ES-I3 (cell line): ENCODE measurements around the gene TOR2A.

ENCODE experiments used
- H3K36me3 ChIP-seq: 2 replicates; pipeline ENCODE4 v1.6.1; 2013; ENCODE audit warnings: mild to moderate bottlenecking, low read length, control low read depth, moderate library complexity; ENCODE audit not compliant: insufficient read depth
- H3K4me1 ChIP-seq: 2 replicates; pipeline ENCODE4 v1.6.1; 2013; ENCODE audit warnings: mild to moderate bottlenecking, control low read depth, low read length; ENCODE audit not compliant: insufficient read depth
- H3K9ac ChIP-seq: 2 replicates; pipeline ENCODE4 v1.6.1; 2013; ENCODE audit warnings: low read depth, mild to moderate bottlenecking, low read length, moderate library complexity
- H3K9me3 ChIP-seq: 2 replicates; pipeline ENCODE4 v1.6.1; 2013; ENCODE audit warnings: mild to moderate bottlenecking, low read length, moderate library complexity; ENCODE audit not compliant: control insufficient read depth, insufficient read depth

The TOR2A gene

DNA sequence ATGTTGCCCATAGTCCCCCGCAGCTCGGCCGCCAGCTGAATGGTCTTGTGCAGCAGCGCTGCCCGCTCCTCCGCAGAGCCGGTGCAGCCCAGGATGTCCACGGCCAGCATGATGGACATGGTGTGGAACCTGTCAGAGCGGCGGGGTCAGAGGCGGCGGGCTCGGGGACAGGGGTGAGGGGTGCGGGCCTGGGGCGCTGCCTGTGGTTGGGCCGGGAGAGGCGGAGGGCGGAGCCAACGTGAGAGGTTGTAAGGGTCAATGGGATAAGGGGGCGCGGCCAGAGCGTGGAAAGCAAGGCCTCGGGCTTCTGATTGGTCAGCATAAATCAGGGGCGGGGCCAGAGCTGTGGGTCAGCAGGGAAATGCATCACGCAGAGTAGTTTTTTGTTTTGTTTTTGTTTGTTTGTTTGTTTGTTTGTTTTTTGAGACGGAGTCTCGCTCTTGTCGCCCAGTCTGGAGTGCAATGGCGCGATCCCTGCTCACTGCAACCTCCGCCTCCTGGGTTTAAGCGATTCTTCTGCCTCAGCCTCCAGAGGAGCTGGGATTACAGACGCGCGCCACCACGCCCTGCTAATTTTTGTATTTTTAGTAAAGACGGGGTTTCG is 6.8 kb upstream of the TOR2A start:
- H3K36me3 ChIP-seq, result no peaks in the 10 kb centered on the region; the same call in 1 of the 2 replicates
- H3K9me3 ChIP-seq, result no peaks in the 10 kb centered on the region
- H3K4me1 ChIP-seq, result no peaks in the 10 kb centered on the region
- peak overlapping the region; percentile 43; the same call in 1 of the 2 replicates for H3K9ac ChIP-seq

GRCh38 chr9:127739614-127740330 is 4.7 kb upstream of the TOR2A start:
- H3K36me3 ChIP-seq, result no peaks in the 10 kb centered on the region; the same call in 1 of the 2 replicates
- H3K9me3 ChIP-seq, result no peaks in the 10 kb centered on the region
- H3K9ac ChIP-seq, result no peak overlapping the region
- H3K4me1 ChIP-seq, result no peaks in the 10 kb centered on the region

- H3K9me3 ChIP-seq, result no peaks in the 10 kb centered on the region
- H3K9ac ChIP-seq, result no peak overlapping the region
- no peaks in the 10 kb centered on the region; the same call in 1 of the 2 replicates for H3K36me3 ChIP-seq
- H3K4me1 ChIP-seq, result no peaks in the 10 kb centered on the region
Measured at GRCh38 chr9:127738666-127739065, 3.6 kb upstream of the TOR2A start.

GRCh38 chr9:127735530-127736185 is 564 bp upstream of the TOR2A start:
- Histone ChIP-seq H3K4me1 (no peaks in the 10 kb centered on the region), H3K36me3 (no peaks in the 10 kb centered on the region; the same call in 1 of the 2 replicates), H3K9ac (no peak overlapping the region), H3K9me3 (no peaks in the 10 kb centered on the region)

DNA sequence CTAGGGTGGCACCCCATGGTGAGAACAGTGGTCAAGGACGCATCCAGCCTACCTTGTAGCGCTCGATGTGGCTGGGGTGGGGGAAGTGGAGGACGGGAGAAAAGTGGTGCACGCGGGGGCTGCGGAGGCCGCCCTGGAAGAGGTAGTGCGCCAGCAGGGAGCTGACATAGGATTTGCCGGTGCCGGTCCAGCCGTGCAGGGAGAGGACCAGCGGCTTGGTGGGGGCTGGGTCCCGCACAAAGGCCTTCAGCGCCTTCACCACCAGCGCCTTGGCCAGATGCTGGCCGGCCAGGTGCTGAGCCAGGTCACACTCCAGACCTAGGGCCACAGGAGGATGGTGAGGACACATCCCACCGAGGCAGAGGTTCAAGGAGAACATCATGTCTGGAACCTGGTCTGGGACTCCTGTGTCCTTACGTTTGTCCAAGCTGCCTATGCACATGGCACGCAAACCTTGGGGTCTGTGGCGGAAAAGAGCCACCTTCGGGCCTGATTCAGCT is 797 bp downstream of the TOR2A start:
- H3K9me3 ChIP-seq, result no peaks in the 10 kb centered on the region
- no peaks in the 10 kb centered on the region for H3K36me3 ChIP-seq
- H3K4me1 ChIP-seq, result no peaks in the 10 kb centered on the region
- peak overlapping the region; percentile 59; the same call in 1 of the 2 replicates for H3K9ac ChIP-seq

DNA sequence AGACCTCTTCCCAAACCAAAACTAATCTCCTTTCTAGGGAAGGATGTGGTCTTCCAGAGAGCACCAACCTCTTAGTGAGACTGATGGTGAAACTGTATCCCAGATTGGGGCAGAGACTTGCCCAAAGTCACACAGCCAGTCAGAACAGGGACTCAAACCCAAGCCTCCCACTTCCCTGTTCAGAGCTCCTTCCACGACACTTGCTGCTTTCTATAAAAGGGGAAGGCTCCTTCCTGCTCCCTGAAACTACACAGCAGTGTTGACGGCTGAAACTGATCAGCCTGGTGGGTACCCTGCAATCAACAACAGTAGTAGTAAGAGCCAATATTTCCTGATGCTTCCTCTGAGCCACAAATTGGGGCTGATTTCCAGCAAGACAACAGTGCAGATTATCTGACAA is 1.5 kb downstream of the TOR2A start:
- Histone ChIP-seq H3K9me3 (no peaks in the 10 kb centered on the region), H3K9ac (no peak overlapping the region), H3K36me3 (no peaks in the 10 kb centered on the region), H3K4me1 (no peaks in the 10 kb centered on the region)

GRCh38 chr9:127732444-127732843 is 2.6 kb downstream of the TOR2A start:
- no peak overlapping the region for H3K9ac ChIP-seq
- H3K4me1 ChIP-seq, result no peaks in the 10 kb centered on the region
- no peaks in the 10 kb centered on the region for H3K36me3 ChIP-seq
- no peaks in the 10 kb centered on the region for H3K9me3 ChIP-seq

- H3K9ac ChIP-seq, result no peak overlapping the region
- H3K9me3 ChIP-seq, result no peaks in the 10 kb centered on the region
- H3K4me1 ChIP-seq, result no peaks in the 10 kb centered on the region
- no peaks in the 10 kb centered on the region for H3K36me3 ChIP-seq
Measured at GRCh38 chr9:127731938-127732337, 3.2 kb downstream of the TOR2A start.

DNA sequence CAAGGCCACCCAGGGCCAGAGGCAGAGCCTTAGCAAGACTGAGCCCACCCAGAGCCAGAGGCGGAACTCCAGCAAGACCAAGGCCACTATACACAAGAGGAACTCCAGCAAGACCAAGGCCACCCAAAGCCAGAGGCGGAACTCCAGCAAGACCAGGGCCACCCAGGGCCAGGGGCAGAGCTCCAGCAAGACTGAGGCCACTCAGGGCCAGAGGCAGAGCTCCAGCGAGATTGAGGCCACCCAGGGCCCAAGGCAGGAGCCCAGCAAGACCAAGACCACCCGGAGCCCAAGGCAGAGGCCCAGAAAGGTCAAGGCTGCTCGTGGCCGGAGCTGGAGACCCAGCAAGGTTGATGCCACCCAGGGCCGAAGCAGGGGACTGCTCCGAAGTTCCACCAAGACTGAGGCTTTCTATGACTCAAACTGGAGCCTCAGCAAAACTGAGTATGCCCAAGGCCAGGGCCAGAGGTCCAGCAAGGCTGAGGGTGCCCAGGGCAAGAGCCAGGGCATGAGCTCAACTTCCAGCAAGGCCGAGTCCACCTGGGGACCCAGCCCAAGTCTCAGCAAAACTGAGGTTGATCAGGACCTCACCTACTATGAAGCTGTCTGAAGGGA is 4.2 kb downstream of the TOR2A start:
- Histone ChIP-seq H3K36me3 (no peaks in the 10 kb centered on the region), H3K4me1 (no peaks in the 10 kb centered on the region), H3K9ac (no peak overlapping the region), H3K9me3 (no peaks in the 10 kb centered on the region)

GRCh38 chr9:127730262-127730661 is 4.8 kb downstream of the TOR2A start:
- Histone ChIP-seq H3K36me3 (no peaks in the 10 kb centered on the region), H3K9me3 (no peaks in the 10 kb centered on the region), H3K4me1 (no peaks in the 10 kb centered on the region), H3K9ac (no peak overlapping the region)

DNA sequence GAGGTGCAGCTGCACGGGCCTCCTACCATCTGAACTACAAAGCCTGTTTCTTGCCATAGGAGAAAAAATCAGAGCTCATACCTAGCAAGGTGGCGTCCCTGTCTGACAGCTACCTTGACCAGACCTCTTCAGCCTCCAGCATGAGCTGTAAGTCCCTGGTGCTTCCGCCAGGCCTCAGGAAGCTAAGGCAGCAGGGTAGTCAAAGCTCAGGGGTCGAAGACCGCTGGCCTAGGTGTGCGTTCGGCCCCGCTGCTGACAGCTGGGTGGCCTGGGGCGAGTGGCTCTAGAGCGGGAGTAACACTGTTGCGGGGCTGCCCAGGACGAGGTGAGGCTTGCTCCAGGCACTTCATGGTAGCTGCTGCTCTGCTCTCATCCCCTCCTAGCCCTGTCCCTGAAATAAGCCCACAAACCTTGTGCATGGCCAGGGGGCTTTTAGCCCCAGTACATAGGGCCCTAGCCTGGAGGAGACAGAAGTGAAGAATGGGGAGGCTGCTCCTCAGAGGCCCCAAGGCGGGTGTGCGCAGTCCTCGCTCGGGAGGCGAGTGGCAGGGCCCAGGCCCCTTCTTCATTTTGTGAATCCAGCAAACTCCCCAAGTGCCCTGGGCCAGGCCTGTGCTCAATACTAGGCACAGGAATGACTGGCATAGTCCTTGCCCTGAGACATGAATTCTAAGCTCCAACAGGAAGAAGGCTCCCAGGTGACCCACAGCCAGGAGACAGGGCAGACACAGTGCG is 5.4 kb downstream of the TOR2A start:
- H3K36me3 ChIP-seq, result no peaks in the 10 kb centered on the region
- no peak overlapping the region for H3K9ac ChIP-seq
- no peaks in the 10 kb centered on the region for H3K4me1 ChIP-seq
- no peaks in the 10 kb centered on the region for H3K9me3 ChIP-seq

DNA sequence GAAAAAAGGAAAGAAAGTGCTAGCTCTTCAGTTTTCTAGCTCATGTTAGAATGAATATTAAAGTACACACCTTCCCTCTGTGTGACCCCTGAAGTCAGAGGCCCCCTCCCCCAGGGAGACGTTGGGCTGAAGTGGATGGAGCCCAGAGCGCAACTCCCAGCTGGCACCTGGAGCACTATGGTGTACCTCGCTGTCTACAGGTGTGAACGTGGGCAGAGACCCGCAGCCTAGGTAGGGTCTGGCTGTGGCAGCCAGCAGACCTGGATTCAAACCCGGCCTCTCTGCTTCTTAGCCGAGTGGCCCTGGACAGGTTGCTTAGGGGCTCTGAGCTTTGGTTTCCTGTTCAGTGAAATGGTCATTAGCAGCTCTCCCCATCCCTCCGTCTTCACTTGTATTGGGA is 6.3 kb downstream of the TOR2A start:
- H3K9ac ChIP-seq, result no peak overlapping the region
- H3K9me3 ChIP-seq, result no peaks in the 10 kb centered on the region
- no peaks in the 10 kb centered on the region for H3K36me3 ChIP-seq
- no peaks in the 10 kb centered on the region; the same call in 1 of the 2 replicates for H3K4me1 ChIP-seq

DNA sequence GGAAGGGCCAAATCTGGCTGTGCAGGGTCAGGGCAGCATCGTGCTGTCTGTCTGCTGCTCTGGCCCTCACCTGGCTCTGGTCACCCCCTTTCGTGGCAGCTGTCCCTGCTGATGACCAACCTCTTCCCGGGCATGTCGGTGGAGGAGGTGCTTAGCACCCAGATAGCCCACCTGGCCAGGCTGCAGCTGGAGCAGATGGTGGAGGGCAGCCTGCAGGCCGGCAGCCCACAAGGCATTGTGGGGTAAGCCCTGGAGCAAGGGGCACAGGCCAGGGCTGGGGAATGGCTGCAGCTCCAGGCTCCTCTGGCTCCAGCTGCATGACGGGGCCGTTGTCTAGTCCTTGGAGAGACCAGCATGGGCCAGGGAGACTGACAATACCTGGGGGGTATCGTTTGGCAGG is 8.2 kb downstream of the TOR2A start:
- no peaks in the 10 kb centered on the region; the same call in 1 of the 2 replicates for H3K4me1 ChIP-seq
- H3K9ac ChIP-seq, result no peak overlapping the region
- H3K9me3 ChIP-seq, result no peaks in the 10 kb centered on the region
- H3K36me3 ChIP-seq, result no peaks in the 10 kb centered on the region

DNA sequence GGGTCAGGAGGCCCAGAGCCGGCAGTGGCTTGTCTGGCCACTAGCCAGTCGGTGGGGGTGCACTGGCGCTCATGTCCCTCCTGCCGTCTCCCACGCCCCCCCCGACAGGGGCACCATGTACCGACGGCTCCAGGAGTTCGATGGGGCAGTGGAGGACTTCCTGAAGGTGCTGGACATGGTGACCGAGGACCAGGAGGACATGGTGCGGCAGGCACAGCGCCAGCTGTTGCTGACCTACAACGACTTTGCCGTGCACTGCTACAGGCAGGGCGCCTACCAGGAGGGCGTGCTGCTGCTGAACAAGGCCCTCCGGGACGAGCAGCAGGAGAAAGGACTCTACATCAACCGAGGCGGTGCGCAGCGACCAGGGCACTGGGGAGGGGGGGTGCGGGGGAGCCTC is 11.1 kb downstream of the TOR2A start:
- Histone ChIP-seq H3K9me3 (no peaks in the 10 kb centered on the region), H3K4me1 (no peaks in the 10 kb centered on the region; the same call in 1 of the 2 replicates), H3K36me3 (no peaks in the 10 kb centered on the region), H3K9ac (peak overlapping the region; percentile 25; the same call in 1 of the 2 replicates)
